ENCODE results near the gene KDM4D. TPM values are rescaled to one million over a fixed set of nuclear protein-coding genes. Genes with fewer than 3 reads are reported as not detected.
"Not testable (repeated sequence)": the region's sequence is repeated elsewhere in the genome, so short reads cannot be mapped to it uniquely, and the experiment has no call there.

The KDM4D gene
- polyA plus RNA-seq, 4 donors = 1.9 to 2.7 (median 2.2) TPM

GRCh38 chr11:94956963-94957362, 16.5 kb upstream of the KDM4D start:
- no peak for DNase-seq (ENCODE audit: low read depth in 4 of 4, low spot score in 2 of 4)

- no peak for DNase-seq (ENCODE audit: low read depth in 4 of 4, low spot score in 2 of 4)
Measured at GRCh38 chr11:94958121-94958696, 15.3 kb upstream of the KDM4D start.

GRCh38 chr11:94959179-94959578, 14.3 kb upstream of the KDM4D start:
- DNase-seq (ENCODE audit: low read depth in 4 of 4, low spot score in 2 of 4) = no peak

GRCh38 chr11:94960488-94960887, 13.0 kb upstream of the KDM4D start:
- no peak for DNase-seq (ENCODE audit: low read depth in 4 of 4, low spot score in 2 of 4)

GRCh38 chr11:94961255-94961654, 12.3 kb upstream of the KDM4D start:
- DNase-seq (ENCODE audit: low read depth in 4 of 4, low spot score in 2 of 4) = no peak

GRCh38 chr11:94964934-94965333, 8.6 kb upstream of the KDM4D start:
- no peak for DNase-seq (ENCODE audit: low read depth in 4 of 4, low spot score in 2 of 4)

- DNase-seq (ENCODE audit: low read depth in 4 of 4, low spot score in 2 of 4) = no peak
Measured at GRCh38 chr11:94968334-94968958, 5.1 kb upstream of the KDM4D start.

- DNase-seq (ENCODE audit: low read depth in 4 of 4, low spot score in 2 of 4) = no peak
Measured at GRCh38 chr11:94972700-94973098, 810 bp upstream of the KDM4D start.

- no peak for DNase-seq (ENCODE audit: low read depth in 4 of 4, low spot score in 2 of 4)
Measured at GRCh38 chr11:94974178-94974577, 669 bp downstream of the KDM4D start.

- no peak for DNase-seq (ENCODE audit: low read depth in 4 of 4, low spot score in 2 of 4)
Measured at GRCh38 chr11:94975599-94975998, 2.1 kb downstream of the KDM4D start.

GRCh38 chr11:94987378-94987777, 13.9 kb downstream of the KDM4D start:
- DNase-seq (ENCODE audit: low read depth in 4 of 4, low spot score in 2 of 4) = no peak

- DNase-seq (ENCODE audit: low read depth in 4 of 4, low spot score in 2 of 4) = no peak
Measured at GRCh38 chr11:94988748-94989147, 15.2 kb downstream of the KDM4D start.

- DNase-seq (ENCODE audit: low read depth in 4 of 4, low spot score in 2 of 4) = no peak
Measured at GRCh38 chr11:94993400-94993943, 20.0 kb downstream of the KDM4D start.

- DNase-seq (ENCODE audit: low read depth in 4 of 4, low spot score in 2 of 4) = no peak
Measured at GRCh38 chr11:94997437-94997836, 23.9 kb downstream of the KDM4D start.

GRCh38 chr11:94998285-94998684, 24.8 kb downstream of the KDM4D start:
- no peak for DNase-seq (ENCODE audit: low read depth in 4 of 4, low spot score in 2 of 4)

GRCh38 chr11:95003716-95004115, 30.2 kb downstream of the KDM4D start:
- DNase-seq (ENCODE audit: low read depth in 4 of 4, low spot score in 2 of 4) = no peak

GRCh38 chr11:95005642-95006041, 32.1 kb downstream of the KDM4D start:
- no peak for DNase-seq (ENCODE audit: low read depth in 4 of 4, low spot score in 2 of 4)

- no peak for DNase-seq (ENCODE audit: low read depth in 4 of 4, low spot score in 2 of 4)
Measured at GRCh38 chr11:95011376-95011775, 37.9 kb downstream of the KDM4D start.

- no peak for DNase-seq (ENCODE audit: low read depth in 4 of 4, low spot score in 2 of 4)
Measured at GRCh38 chr11:95014184-95014821, 40.8 kb downstream of the KDM4D start.

- no peak for DNase-seq (ENCODE audit: low read depth in 4 of 4, low spot score in 2 of 4)
Measured at GRCh38 chr11:95016139-95016538, 42.6 kb downstream of the KDM4D start.

- not testable (repeated sequence) for DNase-seq (ENCODE audit: low read depth in 4 of 4, low spot score in 2 of 4)
Measured at GRCh38 chr11:95021468-95021867, 48.0 kb downstream of the KDM4D start.

- no peak for DNase-seq (ENCODE audit: low read depth in 4 of 4, low spot score in 2 of 4)
Measured at GRCh38 chr11:95024958-95025357, 51.4 kb downstream of the KDM4D start, which contains the start of gene KDM4E. Gene KDM4E, plus strand, starts transcription at chr11:95025258. Its CDS starts 300 bp downstream, at chr11:95025558.

Data from left renal cortex interstitium (tissue), 4 donors.